ENCODE measurements around the gene RALGAPA2.

DNA sequence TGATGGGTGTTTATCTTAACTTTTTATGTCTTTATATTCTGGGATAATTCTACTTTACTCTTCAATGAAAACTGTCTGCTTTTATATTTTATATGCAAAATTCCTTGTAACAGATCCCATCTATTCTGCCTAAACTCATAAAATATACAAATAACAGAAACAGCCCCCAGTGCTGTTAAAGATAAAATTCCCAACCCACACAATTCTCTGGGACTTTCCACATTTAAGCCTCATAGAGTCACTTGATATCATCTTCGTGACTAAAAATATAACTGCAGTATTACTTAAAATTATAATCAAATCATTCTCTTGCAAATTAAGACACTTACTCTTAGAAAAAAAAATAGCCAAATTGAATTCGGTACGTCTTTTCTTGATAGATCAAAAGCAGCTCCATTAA, 284.4 kb downstream of the RALGAPA2 start:
- no peak for TF ChIP-seq MXI1 (conservative IDR thresholded peaks at IDR 0.05; ENCODE audit: poor library complexity, severe bottlenecking)
- TF ChIP-seq, protein P1, sequence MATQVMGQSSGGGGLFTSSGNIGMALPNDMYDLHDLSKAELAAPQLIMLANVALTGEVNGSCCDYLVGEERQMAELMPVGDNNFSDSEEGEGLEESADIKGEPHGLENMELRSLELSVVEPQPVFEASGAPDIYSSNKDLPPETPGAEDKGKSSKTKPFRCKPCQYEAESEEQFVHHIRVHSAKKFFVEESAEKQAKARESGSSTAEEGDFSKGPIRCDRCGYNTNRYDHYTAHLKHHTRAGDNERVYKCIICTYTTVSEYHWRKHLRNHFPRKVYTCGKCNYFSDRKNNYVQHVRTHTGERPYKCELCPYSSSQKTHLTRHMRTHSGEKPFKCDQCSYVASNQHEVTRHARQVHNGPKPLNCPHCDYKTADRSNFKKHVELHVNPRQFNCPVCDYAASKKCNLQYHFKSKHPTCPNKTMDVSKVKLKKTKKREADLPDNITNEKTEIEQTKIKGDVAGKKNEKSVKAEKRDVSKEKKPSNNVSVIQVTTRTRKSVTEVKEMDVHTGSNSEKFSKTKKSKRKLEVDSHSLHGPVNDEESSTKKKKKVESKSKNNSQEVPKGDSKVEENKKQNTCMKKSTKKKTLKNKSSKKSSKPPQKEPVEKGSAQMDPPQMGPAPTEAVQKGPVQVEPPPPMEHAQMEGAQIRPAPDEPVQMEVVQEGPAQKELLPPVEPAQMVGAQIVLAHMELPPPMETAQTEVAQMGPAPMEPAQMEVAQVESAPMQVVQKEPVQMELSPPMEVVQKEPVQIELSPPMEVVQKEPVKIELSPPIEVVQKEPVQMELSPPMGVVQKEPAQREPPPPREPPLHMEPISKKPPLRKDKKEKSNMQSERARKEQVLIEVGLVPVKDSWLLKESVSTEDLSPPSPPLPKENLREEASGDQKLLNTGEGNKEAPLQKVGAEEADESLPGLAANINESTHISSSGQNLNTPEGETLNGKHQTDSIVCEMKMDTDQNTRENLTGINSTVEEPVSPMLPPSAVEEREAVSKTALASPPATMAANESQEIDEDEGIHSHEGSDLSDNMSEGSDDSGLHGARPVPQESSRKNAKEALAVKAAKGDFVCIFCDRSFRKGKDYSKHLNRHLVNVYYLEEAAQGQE (IDR thresholded peaks at IDR 0.05; ENCODE audit: borderline replicate concordance): no peak
- TF ChIP-seq, protein P2, sequence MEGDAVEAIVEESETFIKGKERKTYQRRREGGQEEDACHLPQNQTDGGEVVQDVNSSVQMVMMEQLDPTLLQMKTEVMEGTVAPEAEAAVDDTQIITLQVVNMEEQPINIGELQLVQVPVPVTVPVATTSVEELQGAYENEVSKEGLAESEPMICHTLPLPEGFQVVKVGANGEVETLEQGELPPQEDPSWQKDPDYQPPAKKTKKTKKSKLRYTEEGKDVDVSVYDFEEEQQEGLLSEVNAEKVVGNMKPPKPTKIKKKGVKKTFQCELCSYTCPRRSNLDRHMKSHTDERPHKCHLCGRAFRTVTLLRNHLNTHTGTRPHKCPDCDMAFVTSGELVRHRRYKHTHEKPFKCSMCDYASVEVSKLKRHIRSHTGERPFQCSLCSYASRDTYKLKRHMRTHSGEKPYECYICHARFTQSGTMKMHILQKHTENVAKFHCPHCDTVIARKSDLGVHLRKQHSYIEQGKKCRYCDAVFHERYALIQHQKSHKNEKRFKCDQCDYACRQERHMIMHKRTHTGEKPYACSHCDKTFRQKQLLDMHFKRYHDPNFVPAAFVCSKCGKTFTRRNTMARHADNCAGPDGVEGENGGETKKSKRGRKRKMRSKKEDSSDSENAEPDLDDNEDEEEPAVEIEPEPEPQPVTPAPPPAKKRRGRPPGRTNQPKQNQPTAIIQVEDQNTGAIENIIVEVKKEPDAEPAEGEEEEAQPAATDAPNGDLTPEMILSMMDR (IDR thresholded peaks at IDR 0.05; ENCODE audit: poor library complexity, severe bottlenecking): no peak
- TF ChIP-seq EZH2 (IDR thresholded peaks at IDR 0.05; ENCODE audit: borderline replicate concordance, insufficient read depth, low read length, poor library complexity, severe bottlenecking): no peak
- no peak for TF ChIP-seq POLR2AphosphoS5 (IDR thresholded peaks at IDR 0.05)
- no peak for TF ChIP-seq TAF1 (IDR thresholded peaks at IDR 0.05; ENCODE audit: low read depth)
- no peak for TF ChIP-seq RAD21 (conservative IDR thresholded peaks at IDR 0.05)

All from neural cell (in vitro differentiated cells).